Endodermal cell (in vitro differentiated cells): ENCODE measurements around the gene NUDCD3. TPM values are rescaled to one million over a fixed set of nuclear protein-coding genes. Genes with fewer than 3 reads are reported as not detected.

ENCODE experiments used
- DNase-seq: peaks from one replicate; pipeline ENCODE4 v3.0.0-alpha.2; 2017
- H3K27ac ChIP-seq: 2 replicates; pipeline ENCODE4 v1.5.1; 2013; ENCODE audit warnings: mild to moderate bottlenecking, low read depth, low read length, moderate library complexity
- H3K27me3 ChIP-seq: 2 replicates; pipeline ENCODE4 v1.6.1; 2013; ENCODE audit warnings: mild to moderate bottlenecking, low read length, moderate library complexity; ENCODE audit not compliant: insufficient read depth, control insufficient read depth, poor library complexity, severe bottlenecking
- H3K36me3 ChIP-seq: 2 replicates; pipeline ENCODE4 v1.7.0; 2013; ENCODE audit warnings: mild to moderate bottlenecking, low read length, moderate library complexity; ENCODE audit not compliant: control insufficient read depth, insufficient read depth
- H3K4me1 ChIP-seq: one replicate; pipeline ENCODE4 v1.7.0; 2013; ENCODE audit warnings: low read length; ENCODE audit not compliant: control insufficient read depth, insufficient read depth
- H3K4me3 ChIP-seq: 2 replicates; pipeline ENCODE4 v1.5.1; 2013; ENCODE audit warnings: mild to moderate bottlenecking, low read length, moderate library complexity
- H3K9ac ChIP-seq: 2 replicates; pipeline ENCODE4 v1.6.1; 2013; ENCODE audit warnings: mild to moderate bottlenecking, low read length, moderate library complexity; ENCODE audit not compliant: poor library complexity, severe bottlenecking; ENCODE audit errors: extremely low read depth
- H3K9me3 ChIP-seq: 2 replicates; pipeline ENCODE4 v1.6.1; 2013; ENCODE audit warnings: mild to moderate bottlenecking, low read length, moderate library complexity; ENCODE audit not compliant: control insufficient read depth
- H3K27ac Mint-ChIP-seq: 2 replicates; pipeline ENCODE4 v1.8.0; 2020; ENCODE audit warnings: mixed read lengths
- H3K27me3 Mint-ChIP-seq: 2 replicates; pipeline ENCODE4 v1.8.0; 2021; ENCODE audit warnings: mild to moderate bottlenecking, mixed read lengths; ENCODE audit not compliant: insufficient read depth
- H3K36me3 Mint-ChIP-seq: 2 replicates; pipeline ENCODE4 v1.8.0; 2020; ENCODE audit warnings: low read depth, mixed read lengths
- H3K4me1 Mint-ChIP-seq: 2 replicates; pipeline ENCODE4 v1.8.0; 2020; ENCODE audit warnings: mixed read lengths
- H3K4me3 Mint-ChIP-seq: 2 replicates; pipeline ENCODE4 v1.8.0; 2020; ENCODE audit warnings: mild to moderate bottlenecking, moderate library complexity, mixed read lengths
- H3K9me3 Mint-ChIP-seq: 2 replicates; pipeline ENCODE4 v1.8.0; 2020; ENCODE audit warnings: mild to moderate bottlenecking, mixed read lengths
- WGBS, 2 experiments: methylation state at CpG; one replicate each; pipeline versions ENCODE4 v1.1.5 to v1.1.7; 2013; ENCODE audit warnings: missing lambda C conversion rate in 2 of 2, mixed read lengths in 1 of 2; ENCODE audit not compliant: insufficient coverage in 1 of 2, insufficient read length in 1 of 2; 5-methylcytosine and 5-hydroxymethylcytosine counted together
- total RNA-seq, 2 donors: library from RNA; stranded (reverse); fragmentation: NEBNext Ultra II Directional in 1 of 2; extraction: Animal tissue kit (Norgen Biotek cat#: 25700) in 1 of 2; gene quantifications; 2 replicates in 1 of 2; 3 replicates in 1 of 2; pipeline ENCODE4 v1.2.1, GENCODE V29; 2021
- TF ChIP-seq, protein P1 (sequence below): fragments of 200-600 bp; sonication (generic); conservative IDR thresholded peaks from 2 replicates; pipeline ENCODE4 v1.5.0; 2021; ENCODE audit warnings: antibody characterized with exemption, mild to moderate bottlenecking

Gene NUDCD3
- total RNA-seq, 2 donors from 2014 or later, result 80.8 to 116 TPM

DNA sequence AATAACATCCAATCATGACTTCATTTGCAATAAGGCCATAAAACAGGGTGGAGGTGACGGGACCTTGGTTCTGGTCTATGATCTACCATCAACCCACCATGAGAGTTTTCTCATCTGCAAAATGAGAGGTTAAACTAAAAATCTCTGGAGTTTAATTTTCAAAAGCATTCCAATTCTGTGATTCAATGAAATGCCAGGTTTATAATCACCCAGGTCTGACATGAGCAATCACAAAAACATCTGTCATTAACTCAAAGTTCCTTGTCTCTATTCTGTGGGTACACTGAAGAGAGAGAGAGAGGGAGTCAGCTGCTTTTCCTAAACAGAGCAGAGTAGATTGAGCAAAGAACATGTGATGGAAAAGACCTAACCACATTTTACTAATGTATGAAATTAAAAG lies 75.4 kb downstream of the NUDCD3 start:
- TF ChIP-seq, protein P1, sequence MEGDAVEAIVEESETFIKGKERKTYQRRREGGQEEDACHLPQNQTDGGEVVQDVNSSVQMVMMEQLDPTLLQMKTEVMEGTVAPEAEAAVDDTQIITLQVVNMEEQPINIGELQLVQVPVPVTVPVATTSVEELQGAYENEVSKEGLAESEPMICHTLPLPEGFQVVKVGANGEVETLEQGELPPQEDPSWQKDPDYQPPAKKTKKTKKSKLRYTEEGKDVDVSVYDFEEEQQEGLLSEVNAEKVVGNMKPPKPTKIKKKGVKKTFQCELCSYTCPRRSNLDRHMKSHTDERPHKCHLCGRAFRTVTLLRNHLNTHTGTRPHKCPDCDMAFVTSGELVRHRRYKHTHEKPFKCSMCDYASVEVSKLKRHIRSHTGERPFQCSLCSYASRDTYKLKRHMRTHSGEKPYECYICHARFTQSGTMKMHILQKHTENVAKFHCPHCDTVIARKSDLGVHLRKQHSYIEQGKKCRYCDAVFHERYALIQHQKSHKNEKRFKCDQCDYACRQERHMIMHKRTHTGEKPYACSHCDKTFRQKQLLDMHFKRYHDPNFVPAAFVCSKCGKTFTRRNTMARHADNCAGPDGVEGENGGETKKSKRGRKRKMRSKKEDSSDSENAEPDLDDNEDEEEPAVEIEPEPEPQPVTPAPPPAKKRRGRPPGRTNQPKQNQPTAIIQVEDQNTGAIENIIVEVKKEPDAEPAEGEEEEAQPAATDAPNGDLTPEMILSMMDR, result no peak
- DNase-seq, result no peak
- H3K27me3 Mint-ChIP-seq, result no peaks in the 10 kb centered on the region
- Histone ChIP-seq H3K9me3 (peaks cover 19% of the 10 kb centered on the region), H3K9ac (no peak overlapping the region), H3K4me1 (no peaks in the 10 kb centered on the region), H3K27me3 (no peaks in the 10 kb centered on the region), H3K4me3 (no peak overlapping the region), H3K27ac (no peak overlapping the region), H3K36me3 (peaks cover 28% of the 10 kb centered on the region)
- peaks cover 3% of the 10 kb centered on the region for H3K4me1 Mint-ChIP-seq
- H3K27ac Mint-ChIP-seq, result no peak overlapping the region
- H3K9me3 Mint-ChIP-seq, result peaks cover 17% of the 10 kb centered on the region
- no peak overlapping the region for H3K4me3 Mint-ChIP-seq
- WGBS, 2 experiments, result 96% methylated on average over 1 of the region's 1 CpG; no CpG with 5 or more reads in 1 of the 2 experiments
- peaks cover 44% of the 10 kb centered on the region for H3K36me3 Mint-ChIP-seq

DNA sequence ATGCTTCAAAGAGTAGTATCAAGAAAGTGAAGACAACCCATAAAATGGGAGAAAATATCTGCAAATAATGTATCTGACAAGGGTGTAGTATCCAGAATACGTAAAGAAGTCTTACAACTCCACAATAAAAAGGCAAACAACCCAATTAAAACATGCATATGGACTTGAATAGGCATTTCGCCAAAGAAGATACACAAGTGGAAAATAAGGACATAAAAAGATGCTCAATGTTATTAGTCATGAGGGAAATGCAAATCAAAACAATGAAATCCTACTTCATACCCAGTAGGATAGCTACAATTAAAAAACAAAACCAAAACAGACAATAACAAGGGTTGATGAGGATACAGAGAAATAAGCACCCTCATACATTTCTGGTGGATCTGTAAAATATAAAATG lies 79.2 kb downstream of the NUDCD3 start:
- peaks cover 43% of the 10 kb centered on the region for H3K36me3 Mint-ChIP-seq
- no peak overlapping the region for H3K4me3 Mint-ChIP-seq
- Histone ChIP-seq H3K27ac (no peak overlapping the region), H3K36me3 (peaks cover 23% of the 10 kb centered on the region), H3K27me3 (no peaks in the 10 kb centered on the region), H3K4me3 (no peak overlapping the region), H3K9me3 (peaks cover 19% of the 10 kb centered on the region), H3K9ac (no peak overlapping the region), H3K4me1 (peaks cover 5% of the 10 kb centered on the region)
- TF ChIP-seq, protein P1, result no peak
- 100% methylated on average over 2 of the region's 2 CpGs; no CpG with 5 or more reads in 1 of the 2 experiments for WGBS, 2 experiments
- H3K27me3 Mint-ChIP-seq, result no peaks in the 10 kb centered on the region
- peaks cover 19% of the 10 kb centered on the region for H3K4me1 Mint-ChIP-seq
- DNase-seq, result no peak
- H3K27ac Mint-ChIP-seq, result no peak overlapping the region
- peaks cover 20% of the 10 kb centered on the region for H3K9me3 Mint-ChIP-seq

DNA sequence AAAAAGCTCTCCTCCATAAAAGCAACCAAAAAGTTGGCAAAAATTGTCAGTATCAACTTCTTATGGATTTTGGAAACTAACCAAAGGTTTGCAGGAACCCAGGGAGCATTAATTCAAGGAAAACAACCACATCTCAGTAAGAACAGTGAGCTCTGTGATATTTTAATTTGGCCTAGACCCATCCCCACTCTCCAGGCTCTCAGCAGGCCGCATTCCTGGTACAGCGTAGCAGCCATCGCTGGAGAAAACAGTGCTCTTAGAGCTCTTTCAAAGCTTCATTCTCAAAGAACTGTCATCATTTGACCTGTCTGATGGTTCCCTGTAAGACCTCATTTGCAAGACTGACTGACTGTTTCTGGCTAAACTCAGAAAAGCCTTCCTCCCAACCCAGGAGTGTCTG lies 81.9 kb downstream of the NUDCD3 start:
- H3K9ac ChIP-seq, result no peak overlapping the region
- H3K36me3 ChIP-seq, result peaks cover 37% of the 10 kb centered on the region
- H3K4me1 ChIP-seq, result peaks cover 5% of the 10 kb centered on the region
- peak; percentile 71 for DNase-seq
- peaks cover 41% of the 10 kb centered on the region for H3K36me3 Mint-ChIP-seq
- H3K27ac ChIP-seq, result peak overlapping the region; percentile 57
- no peak overlapping the region for H3K4me3 Mint-ChIP-seq
- H3K27ac Mint-ChIP-seq, result peak overlapping the region; percentile 70
- H3K27me3 ChIP-seq, result no peaks in the 10 kb centered on the region
- peaks cover 20% of the 10 kb centered on the region for H3K9me3 Mint-ChIP-seq
- TF ChIP-seq, protein P1, result no peak
- 23 to 36% methylated on average over 3 of the region's 3 CpGs for WGBS, 2 experiments
- H3K4me1 Mint-ChIP-seq, result peaks cover 19% of the 10 kb centered on the region
- no peaks in the 10 kb centered on the region for H3K27me3 Mint-ChIP-seq
- H3K9me3 ChIP-seq, result peaks cover 19% of the 10 kb centered on the region
- H3K4me3 ChIP-seq, result no peak overlapping the region
